ENCODE data around the gene TLCD4.

GRCh38 chr1:95095833-95096217 is 21.3 kb upstream of the TLCD4 start:
- TF ChIP-seq CTCF (IDR thresholded peaks at IDR 0.05) (no peak), POLR2A (IDR thresholded peaks at IDR 0.05) (no peak)

Measured in esophagus squamous epithelium (tissue), 4 donors.